Measurements from ENCODE around the gene SRR.

SRR gene

GRCh38 chr17:2343421-2343820, 39.7 kb downstream of the SRR start:
- no peak for DNase-seq (ENCODE audit: low spot score)

- DNase-seq (ENCODE audit: low spot score): no peak
These were observed 40.8 kb downstream of the SRR start for GRCh38 chr17:2344528-2344927.

GRCh38 chr17:2346475-2346874, 42.7 kb downstream of the SRR start:
- DNase-seq (ENCODE audit: low spot score): no peak

- peak; percentile 84 for DNase-seq (ENCODE audit: low spot score)
These were observed 44.3 kb downstream of the SRR start for GRCh38 chr17:2347805-2348685.

GRCh38 chr17:2351269-2351668, 47.5 kb downstream of the SRR start:
- no peak for DNase-seq (ENCODE audit: low spot score)

GRCh38 chr17:2354311-2354710, 50.6 kb downstream of the SRR start:
- DNase-seq (ENCODE audit: low spot score): no peak

- DNase-seq (ENCODE audit: low spot score): no peak
These were observed 53.5 kb downstream of the SRR start for GRCh38 chr17:2357237-2357636.

- DNase-seq (ENCODE audit: low spot score): no peak
These were observed 54.2 kb downstream of the SRR start for GRCh38 chr17:2357931-2358434.

GRCh38 chr17:2361010-2361760, 57.4 kb downstream of the SRR start:
- DNase-seq (ENCODE audit: low spot score): no peak

- no peak for DNase-seq (ENCODE audit: low spot score)
These were observed 58.3 kb downstream of the SRR start for GRCh38 chr17:2362016-2362415.

- no peak for DNase-seq (ENCODE audit: low spot score)
These were observed 58.7 kb downstream of the SRR start for GRCh38 chr17:2362416-2362815.

- DNase-seq (ENCODE audit: low spot score): no peak
These were observed 59.1 kb downstream of the SRR start for GRCh38 chr17:2362881-2363280.

- DNase-seq (ENCODE audit: low spot score): no peak
These were observed 59.6 kb downstream of the SRR start for GRCh38 chr17:2363318-2363717.

GRCh38 chr17:2363851-2364762, 60.4 kb downstream of the SRR start:
- DNase-seq (ENCODE audit: low spot score): no peak

GRCh38 chr17:2364763-2365116, 61.0 kb downstream of the SRR start:
- DNase-seq (ENCODE audit: low spot score): no peak

GRCh38 chr17:2365132-2365531, 61.4 kb downstream of the SRR start:
- DNase-seq (ENCODE audit: low spot score): no peak

- DNase-seq (ENCODE audit: low spot score): no peak
These were observed 63.2 kb downstream of the SRR start for GRCh38 chr17:2366747-2367494.

GRCh38 chr17:2368359-2368758, 64.6 kb downstream of the SRR start:
- no peak for DNase-seq (ENCODE audit: low spot score)

GRCh38 chr17:2369039-2369438, 65.3 kb downstream of the SRR start:
- DNase-seq (ENCODE audit: low spot score): no peak

- no peak for DNase-seq (ENCODE audit: low spot score)
These were observed 65.9 kb downstream of the SRR start for GRCh38 chr17:2369551-2370210.

GRCh38 chr17:2370211-2370589, 66.5 kb downstream of the SRR start:
- no peak for DNase-seq (ENCODE audit: low spot score)
